Epithelial cell of esophagus (primary cell): Measurements from ENCODE around the gene COPS6.

Experiments used
- DNase-seq: peaks from one replicate; pipeline ENCODE4 v3.0.0; 2010; ENCODE audit warnings: low read depth
- H3K4me3 ChIP-seq: 2 replicates; pipeline ENCODE4 v1.5.1; 2011; ENCODE audit warnings: mild to moderate bottlenecking, low read length, control low read depth
- CTCF ChIP-seq: IDR thresholded peaks from 2 replicates; pipeline ENCODE4 v1.5.1; 2011; ENCODE audit warnings: low read depth, mild to moderate bottlenecking, low read length, control low read depth, inconsistent platforms; ENCODE audit not compliant: insufficient read depth; ENCODE audit errors: missing control alignments

Gene COPS6

GRCh38 chr7:100087055-100087750, 1.6 kb upstream of the COPS6 start:
- TF ChIP-seq CTCF = no peak
- DNase-seq = peak; percentile 86
- no peak overlapping the region for H3K4me3 ChIP-seq

- DNase-seq = no peak
- no peak for TF ChIP-seq CTCF
- H3K4me3 ChIP-seq = peak overlapping the region; percentile 93
These were observed 611 bp upstream of the COPS6 start for GRCh38 chr7:100088095-100088620.

- peak overlapping the region; percentile 93 for H3K4me3 ChIP-seq
- DNase-seq = peak; percentile 15
- TF ChIP-seq CTCF = no peak
These were observed 858 bp downstream of the COPS6 start for GRCh38 chr7:100089458-100090196.

GRCh38 chr7:100090527-100091410, 2.0 kb downstream of the COPS6 start:
- DNase-seq = no peak
- no peak overlapping the region for H3K4me3 ChIP-seq

GRCh38 chr7:100091411-100092181, 2.8 kb downstream of the COPS6 start:
- no peak overlapping the region for H3K4me3 ChIP-seq
- peak; percentile 21 for TF ChIP-seq CTCF
- peak; percentile 48 for DNase-seq

More at GRCh38 chr7:100090527-100091410, 2.0 kb downstream of the COPS6 start:
- TF ChIP-seq CTCF = no peak

GRCh38 chr7:100093054-100093453, 4.3 kb downstream of the COPS6 start:
- no peak for DNase-seq
- no peak for TF ChIP-seq CTCF
- no peak overlapping the region for H3K4me3 ChIP-seq
